ENCODE measurements around the gene ADTRP.

DNA sequence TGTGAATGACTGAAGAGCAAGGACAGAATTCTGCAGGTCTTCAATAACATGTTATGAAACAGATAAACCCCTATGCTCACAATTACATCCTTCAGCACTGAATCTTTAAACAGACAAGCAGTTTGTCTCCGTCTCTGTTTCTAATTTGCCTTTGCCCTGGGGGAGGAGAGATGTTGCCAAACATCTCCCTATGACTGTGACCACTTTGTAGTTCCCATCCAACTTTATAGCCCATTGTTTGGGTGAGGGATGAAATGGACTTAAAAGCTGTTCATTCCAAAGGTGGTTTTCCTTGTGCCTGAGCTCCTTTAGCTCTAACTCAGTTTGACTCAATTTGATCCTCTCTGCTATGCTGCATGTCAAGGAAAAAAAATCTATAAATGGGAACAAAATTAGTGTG is 19.5 kb upstream of the ADTRP start:
- TF ChIP-seq, protein P1, sequence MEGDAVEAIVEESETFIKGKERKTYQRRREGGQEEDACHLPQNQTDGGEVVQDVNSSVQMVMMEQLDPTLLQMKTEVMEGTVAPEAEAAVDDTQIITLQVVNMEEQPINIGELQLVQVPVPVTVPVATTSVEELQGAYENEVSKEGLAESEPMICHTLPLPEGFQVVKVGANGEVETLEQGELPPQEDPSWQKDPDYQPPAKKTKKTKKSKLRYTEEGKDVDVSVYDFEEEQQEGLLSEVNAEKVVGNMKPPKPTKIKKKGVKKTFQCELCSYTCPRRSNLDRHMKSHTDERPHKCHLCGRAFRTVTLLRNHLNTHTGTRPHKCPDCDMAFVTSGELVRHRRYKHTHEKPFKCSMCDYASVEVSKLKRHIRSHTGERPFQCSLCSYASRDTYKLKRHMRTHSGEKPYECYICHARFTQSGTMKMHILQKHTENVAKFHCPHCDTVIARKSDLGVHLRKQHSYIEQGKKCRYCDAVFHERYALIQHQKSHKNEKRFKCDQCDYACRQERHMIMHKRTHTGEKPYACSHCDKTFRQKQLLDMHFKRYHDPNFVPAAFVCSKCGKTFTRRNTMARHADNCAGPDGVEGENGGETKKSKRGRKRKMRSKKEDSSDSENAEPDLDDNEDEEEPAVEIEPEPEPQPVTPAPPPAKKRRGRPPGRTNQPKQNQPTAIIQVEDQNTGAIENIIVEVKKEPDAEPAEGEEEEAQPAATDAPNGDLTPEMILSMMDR (IDR thresholded peaks at IDR 0.05) = no peak
- TF ChIP-seq POLR2AphosphoS5 (IDR thresholded peaks at IDR 0.05) = no peak
